ENCODE data around the gene PRND. TPM values are rescaled to one million over a fixed set of nuclear protein-coding genes. Genes with fewer than 3 reads are reported as not detected.

PRND gene
- 0.12 TPM in 1 of 2 replicates, not detected in the other for total RNA-seq

DNA sequence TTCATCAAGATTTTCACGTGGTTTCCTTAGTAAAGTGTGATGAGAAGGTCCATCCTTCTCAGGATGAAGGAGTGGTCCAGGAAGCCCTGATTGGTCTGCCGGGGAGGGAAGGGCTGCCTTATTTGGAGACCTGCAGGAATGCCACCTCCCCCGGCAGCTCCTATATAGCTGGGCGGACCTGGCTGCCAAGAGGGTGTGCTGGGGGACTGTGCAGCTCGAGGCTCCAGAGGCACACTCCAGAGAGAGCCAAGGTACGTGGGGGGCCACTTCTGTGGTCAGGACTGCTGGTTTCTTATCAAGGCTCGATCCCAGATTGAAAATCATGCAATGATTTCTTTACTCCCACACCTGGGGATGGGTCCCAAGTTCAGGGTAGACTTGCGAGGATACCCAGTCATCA, at the start of gene PRND:
PRND (plus strand) TSS at position 191 of the 400 bp plus-strand sequence. CDS start 2,643 bp downstream, outside the sequence.

Other genes starting within 250 kb of the PRND start
- 183 and 298 TPM in 2 replicates for gene PRNP, start 35.5 kb upstream of the PRND start, total RNA-seq
- 1.8 and 4.6 TPM in 2 replicates for gene RASSF2, start 101.7 kb downstream of the PRND start, total RNA-seq

Measured in uterine smooth muscle cell (primary cell).